ENCODE results near the gene KAZN. TPM values are rescaled to one million over a fixed set of nuclear protein-coding genes. Genes with fewer than 3 reads are reported as not detected.

Gene KAZN
- total RNA-seq, 1 experiment from 2014 or later = 15.6 TPM

DNA sequence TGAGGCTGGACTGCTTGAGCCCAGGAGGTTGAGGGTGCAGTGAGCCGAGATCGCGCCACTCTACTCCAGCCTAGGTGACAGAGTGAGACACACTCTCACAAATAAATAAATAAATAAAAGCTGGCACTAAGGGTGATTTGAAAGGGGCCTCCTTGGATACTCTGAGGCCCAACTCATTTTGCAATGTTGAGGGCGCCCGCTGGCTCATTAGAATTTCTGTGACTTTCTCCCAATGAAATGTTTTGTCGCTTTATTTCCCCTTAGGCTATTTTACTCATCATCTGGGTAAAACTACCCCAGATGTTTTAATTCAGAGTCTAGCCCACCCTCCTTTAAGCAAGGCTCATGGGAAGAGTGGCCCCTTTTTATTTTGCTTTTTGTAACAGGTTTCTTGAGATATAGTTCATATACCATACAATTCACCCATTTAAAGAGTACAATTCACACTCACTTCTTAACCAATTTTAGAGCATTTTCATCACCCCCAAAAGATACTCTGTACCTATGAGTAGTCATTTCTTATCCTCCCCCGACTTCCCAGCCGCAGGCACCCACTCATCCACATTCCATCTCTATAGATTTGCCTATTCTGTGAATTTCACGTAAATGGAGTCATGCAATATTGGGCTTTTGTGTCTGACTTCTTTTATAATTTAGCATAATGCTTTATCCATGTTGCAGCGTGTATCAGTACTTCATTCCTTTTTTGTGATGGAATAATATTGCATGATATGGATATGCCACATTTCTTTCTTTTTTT, 259.1 kb downstream of the KAZN start:
- no peak overlapping the region for H3K4me3 ChIP-seq
- H4K20me1 ChIP-seq (ENCODE audit: insufficient read depth) = no peaks in the 10 kb centered on the region
- H3K9me2 ChIP-seq (ENCODE audit: insufficient read depth) = no peaks in the 10 kb centered on the region
- H3K9me3 ChIP-seq (ENCODE audit: insufficient read depth, low read depth) = no peaks in the 10 kb centered on the region
- H3K79me2 ChIP-seq (ENCODE audit: low read depth) = no peaks in the 10 kb centered on the region
- no TSS peak for BruUV-seq (replicated peaks)
- CTCF ChIA-PET = no interaction called here
- H3K27ac ChIP-seq = no peak overlapping the region
- POLR2A ChIA-PET (ENCODE audit: unreplicated experiment) = no interaction called here
- no peak for DNase-seq
- peaks cover 18% of the 10 kb centered on the region for H3K27me3 ChIP-seq (ENCODE audit: insufficient read depth, low read depth)
- no peak overlapping the region for H2AFZ ChIP-seq
- H3K4me2 ChIP-seq = no peak overlapping the region
- H3K36me3 ChIP-seq (ENCODE audit: low read depth) = no peaks in the 10 kb centered on the region
- no peaks in the 10 kb centered on the region for H3K4me1 ChIP-seq (replicated peaks; ENCODE audit: insufficient read depth)
- H3F3A ChIP-seq (ENCODE audit: insufficient read depth, low read depth) = no peaks in the 10 kb centered on the region
- intact Hi-C loops (cut with micrococcal nuclease; ENCODE audit: unreplicated experiment) = no loop called here
- no peak for TF ChIP-seq EZH2 (IDR thresholded peaks at IDR 0.05; ENCODE audit: low read depth)
- TF ChIP-seq, protein P1, sequence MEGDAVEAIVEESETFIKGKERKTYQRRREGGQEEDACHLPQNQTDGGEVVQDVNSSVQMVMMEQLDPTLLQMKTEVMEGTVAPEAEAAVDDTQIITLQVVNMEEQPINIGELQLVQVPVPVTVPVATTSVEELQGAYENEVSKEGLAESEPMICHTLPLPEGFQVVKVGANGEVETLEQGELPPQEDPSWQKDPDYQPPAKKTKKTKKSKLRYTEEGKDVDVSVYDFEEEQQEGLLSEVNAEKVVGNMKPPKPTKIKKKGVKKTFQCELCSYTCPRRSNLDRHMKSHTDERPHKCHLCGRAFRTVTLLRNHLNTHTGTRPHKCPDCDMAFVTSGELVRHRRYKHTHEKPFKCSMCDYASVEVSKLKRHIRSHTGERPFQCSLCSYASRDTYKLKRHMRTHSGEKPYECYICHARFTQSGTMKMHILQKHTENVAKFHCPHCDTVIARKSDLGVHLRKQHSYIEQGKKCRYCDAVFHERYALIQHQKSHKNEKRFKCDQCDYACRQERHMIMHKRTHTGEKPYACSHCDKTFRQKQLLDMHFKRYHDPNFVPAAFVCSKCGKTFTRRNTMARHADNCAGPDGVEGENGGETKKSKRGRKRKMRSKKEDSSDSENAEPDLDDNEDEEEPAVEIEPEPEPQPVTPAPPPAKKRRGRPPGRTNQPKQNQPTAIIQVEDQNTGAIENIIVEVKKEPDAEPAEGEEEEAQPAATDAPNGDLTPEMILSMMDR (conservative IDR thresholded peaks at IDR 0.05) = no peak

DNA sequence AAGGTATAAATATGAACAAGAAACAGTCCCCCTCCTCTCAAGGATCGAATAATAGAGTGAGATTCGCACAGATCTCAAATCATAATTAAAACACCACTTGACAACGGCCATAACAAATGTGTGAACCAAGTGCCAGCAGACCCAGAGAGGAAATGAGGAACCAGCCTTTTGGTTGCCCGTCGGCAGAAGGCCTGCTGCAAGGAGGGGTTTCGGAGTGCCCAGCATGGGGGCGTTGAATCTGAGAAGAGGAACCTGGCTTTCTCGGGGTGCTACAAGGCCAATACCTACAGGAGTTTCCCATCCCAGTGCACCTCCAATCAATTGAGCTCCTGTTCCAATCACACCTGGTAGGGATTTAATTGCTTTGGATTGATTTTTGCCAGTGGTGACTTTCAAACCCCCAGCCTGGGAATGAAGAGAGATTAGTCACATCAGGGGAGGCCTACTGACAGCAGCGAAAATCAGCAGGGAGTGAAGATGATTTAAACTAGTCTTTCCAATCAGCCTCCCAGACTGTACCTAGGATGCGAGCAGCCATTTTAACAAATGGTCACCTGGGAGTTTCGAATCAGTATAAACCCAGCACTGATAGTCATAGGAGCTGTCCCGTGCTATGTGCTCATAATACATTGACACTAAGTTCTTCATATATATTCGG, 263.8 kb downstream of the KAZN start:
- H3K36me3 ChIP-seq (ENCODE audit: low read depth) = no peaks in the 10 kb centered on the region
- DNase-seq = no peak
- no peaks in the 10 kb centered on the region for H3K4me1 ChIP-seq (replicated peaks; ENCODE audit: insufficient read depth)
- H3K27me3 ChIP-seq (ENCODE audit: insufficient read depth, low read depth) = peaks cover 16% of the 10 kb centered on the region
- CTCF ChIA-PET = no interaction called here
- no TSS peak for BruUV-seq (replicated peaks)
- H3K4me3 ChIP-seq = no peak overlapping the region
- no peak for TF ChIP-seq EZH2 (IDR thresholded peaks at IDR 0.05; ENCODE audit: low read depth)
- TF ChIP-seq, protein P1 (conservative IDR thresholded peaks at IDR 0.05) = no peak
- no peaks in the 10 kb centered on the region for H3K79me2 ChIP-seq (ENCODE audit: low read depth)
- H3K27ac ChIP-seq = no peak overlapping the region
- POLR2A ChIA-PET (ENCODE audit: unreplicated experiment) = no interaction called here
- H3K9me3 ChIP-seq (ENCODE audit: insufficient read depth, low read depth) = no peaks in the 10 kb centered on the region
- no peaks in the 10 kb centered on the region for H3F3A ChIP-seq (ENCODE audit: insufficient read depth, low read depth)
- H3K9me2 ChIP-seq (ENCODE audit: insufficient read depth) = no peaks in the 10 kb centered on the region
- intact Hi-C loops (cut with micrococcal nuclease; ENCODE audit: unreplicated experiment) = no loop called here
- H3K4me2 ChIP-seq = no peak overlapping the region
- no peaks in the 10 kb centered on the region for H4K20me1 ChIP-seq (ENCODE audit: insufficient read depth)
- no peak overlapping the region for H2AFZ ChIP-seq

DNA sequence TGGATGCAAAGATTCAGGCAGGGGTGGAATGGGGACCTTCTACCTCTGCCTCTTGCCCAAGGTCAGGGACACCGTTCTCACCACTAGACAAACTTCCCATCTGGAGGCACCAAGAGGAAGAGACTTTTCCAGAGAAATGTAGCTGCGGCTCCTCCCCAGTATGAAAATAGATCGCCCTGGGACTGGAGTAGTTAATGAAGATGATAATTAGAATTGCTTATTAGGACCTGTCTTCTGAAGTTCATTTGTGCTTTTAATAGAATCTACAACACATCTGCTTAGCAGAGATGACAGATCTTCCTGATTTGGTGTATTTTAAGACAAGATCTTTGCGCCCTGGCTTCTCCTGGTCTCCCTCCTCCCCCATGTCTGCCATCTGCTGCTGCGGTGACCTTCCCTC, 266.6 kb downstream of the KAZN start:
- Histone ChIP-seq H3F3A (ENCODE audit: insufficient read depth, low read depth) (no peaks in the 10 kb centered on the region), H4K20me1 (ENCODE audit: insufficient read depth) (no peaks in the 10 kb centered on the region), H3K27me3 (ENCODE audit: insufficient read depth, low read depth) (peaks cover 14% of the 10 kb centered on the region), H3K9me3 (ENCODE audit: insufficient read depth, low read depth) (no peaks in the 10 kb centered on the region), H2AFZ (no peak overlapping the region), H3K9me2 (ENCODE audit: insufficient read depth) (no peaks in the 10 kb centered on the region), H3K79me2 (ENCODE audit: low read depth) (no peaks in the 10 kb centered on the region), H3K4me3 (no peak overlapping the region), H3K4me1 (replicated peaks; ENCODE audit: insufficient read depth) (no peaks in the 10 kb centered on the region), H3K27ac (no peak overlapping the region), H3K36me3 (ENCODE audit: low read depth) (no peaks in the 10 kb centered on the region), H3K4me2 (no peak overlapping the region)
- TF ChIP-seq, protein P1 (conservative IDR thresholded peaks at IDR 0.05) = no peak
- TF ChIP-seq EZH2 (IDR thresholded peaks at IDR 0.05; ENCODE audit: low read depth) = no peak
- intact Hi-C loops (cut with micrococcal nuclease; ENCODE audit: unreplicated experiment) = no loop called here
- POLR2A ChIA-PET (ENCODE audit: unreplicated experiment) = no interaction called here
- no peak for DNase-seq
- no TSS peak for BruUV-seq (replicated peaks)
- CTCF ChIA-PET = no interaction called here
